ENCODE results near the gene KIF22.

Gene KIF22

GRCh38 chr16:29841631-29842030 is 51.1 kb downstream of the KIF22 start:
- TF ChIP-seq, protein P1, sequence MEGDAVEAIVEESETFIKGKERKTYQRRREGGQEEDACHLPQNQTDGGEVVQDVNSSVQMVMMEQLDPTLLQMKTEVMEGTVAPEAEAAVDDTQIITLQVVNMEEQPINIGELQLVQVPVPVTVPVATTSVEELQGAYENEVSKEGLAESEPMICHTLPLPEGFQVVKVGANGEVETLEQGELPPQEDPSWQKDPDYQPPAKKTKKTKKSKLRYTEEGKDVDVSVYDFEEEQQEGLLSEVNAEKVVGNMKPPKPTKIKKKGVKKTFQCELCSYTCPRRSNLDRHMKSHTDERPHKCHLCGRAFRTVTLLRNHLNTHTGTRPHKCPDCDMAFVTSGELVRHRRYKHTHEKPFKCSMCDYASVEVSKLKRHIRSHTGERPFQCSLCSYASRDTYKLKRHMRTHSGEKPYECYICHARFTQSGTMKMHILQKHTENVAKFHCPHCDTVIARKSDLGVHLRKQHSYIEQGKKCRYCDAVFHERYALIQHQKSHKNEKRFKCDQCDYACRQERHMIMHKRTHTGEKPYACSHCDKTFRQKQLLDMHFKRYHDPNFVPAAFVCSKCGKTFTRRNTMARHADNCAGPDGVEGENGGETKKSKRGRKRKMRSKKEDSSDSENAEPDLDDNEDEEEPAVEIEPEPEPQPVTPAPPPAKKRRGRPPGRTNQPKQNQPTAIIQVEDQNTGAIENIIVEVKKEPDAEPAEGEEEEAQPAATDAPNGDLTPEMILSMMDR (IDR thresholded peaks at IDR 0.05; ENCODE audit: low read depth, low read length) = no peak
- Histone ChIP-seq H3K36me3 (no peaks in the 10 kb centered on the region), H3K4me3 (ENCODE audit: low read depth, low read length) (no peak overlapping the region), H3K27me3 (ENCODE audit: insufficient read depth, low read depth, severe bottlenecking) (no peaks in the 10 kb centered on the region), H3K27ac (no peak overlapping the region), H3K9me3 (ENCODE audit: severe bottlenecking) (no peaks in the 10 kb centered on the region)
- DNase-seq = no peak

- no peak overlapping the region for H3K27ac ChIP-seq
- no peak for DNase-seq
- H3K36me3 ChIP-seq = no peaks in the 10 kb centered on the region
- H3K4me3 ChIP-seq (ENCODE audit: low read depth, low read length) = no peak overlapping the region
- no peaks in the 10 kb centered on the region for H3K27me3 ChIP-seq (ENCODE audit: insufficient read depth, low read depth, severe bottlenecking)
- TF ChIP-seq, protein P1 (IDR thresholded peaks at IDR 0.05; ENCODE audit: low read depth, low read length) = peak; percentile 29; the same call in 1 of the 2 replicates
- no peaks in the 10 kb centered on the region for H3K9me3 ChIP-seq (ENCODE audit: severe bottlenecking)
These were observed 52.3 kb downstream of the KIF22 start for GRCh38 chr16:29842732-29843346.

- DNase-seq = no peak
- no peak overlapping the region for H3K27ac ChIP-seq
- H3K4me3 ChIP-seq (ENCODE audit: low read depth, low read length) = no peak overlapping the region
- TF ChIP-seq, protein P1 (IDR thresholded peaks at IDR 0.05; ENCODE audit: low read depth, low read length) = no peak
- no peaks in the 10 kb centered on the region for H3K27me3 ChIP-seq (ENCODE audit: insufficient read depth, low read depth, severe bottlenecking)
- H3K36me3 ChIP-seq = no peaks in the 10 kb centered on the region
- H3K9me3 ChIP-seq (ENCODE audit: severe bottlenecking) = no peaks in the 10 kb centered on the region
These were observed 53.4 kb downstream of the KIF22 start for GRCh38 chr16:29843931-29844330.

DNA sequence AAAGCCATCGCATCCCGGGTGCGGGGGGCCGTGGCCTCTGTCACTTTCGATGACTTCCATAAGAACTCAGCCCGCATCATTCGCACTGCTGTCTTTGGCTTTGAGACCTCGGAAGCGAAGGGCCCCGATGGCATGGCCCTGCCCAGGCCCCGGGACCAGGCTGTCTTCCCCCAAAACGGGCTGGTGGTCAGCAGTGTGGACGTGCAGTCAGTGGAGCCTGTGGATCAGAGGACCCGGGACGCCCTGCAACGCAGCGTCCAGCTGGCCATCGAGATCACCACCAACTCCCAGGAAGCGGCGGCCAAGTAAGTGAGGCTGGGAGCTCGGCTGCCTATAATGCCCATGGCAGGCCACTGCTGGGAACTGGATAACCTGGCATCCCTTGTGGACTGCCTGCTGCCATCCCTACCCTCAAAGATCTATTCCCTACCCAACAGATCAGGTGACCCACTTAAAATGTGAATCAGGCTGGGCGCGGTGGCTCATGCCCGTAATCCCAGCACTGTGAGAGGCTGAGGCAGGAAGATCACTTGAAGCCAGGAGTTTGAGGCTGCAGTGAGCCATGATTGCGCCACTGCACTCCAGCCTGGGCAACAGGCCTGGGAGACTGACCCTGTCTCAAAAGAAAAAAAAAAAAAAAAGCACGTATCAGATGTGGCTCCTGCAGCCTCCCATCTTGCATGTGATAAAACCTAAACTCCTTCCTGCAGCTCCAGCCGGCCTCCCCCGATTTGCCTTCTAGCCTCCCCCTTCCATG is 54.2 kb downstream of the KIF22 start:
- Histone ChIP-seq H3K36me3 (no peaks in the 10 kb centered on the region), H3K27me3 (ENCODE audit: insufficient read depth, low read depth, severe bottlenecking) (no peaks in the 10 kb centered on the region), H3K9me3 (ENCODE audit: severe bottlenecking) (no peaks in the 10 kb centered on the region), H3K27ac (no peak overlapping the region), H3K4me3 (ENCODE audit: low read depth, low read length) (no peak overlapping the region)
- no peak for DNase-seq
- TF ChIP-seq, protein P1 (IDR thresholded peaks at IDR 0.05; ENCODE audit: low read depth, low read length) = no peak

GRCh38 chr16:29845656-29846055 is 55.1 kb downstream of the KIF22 start:
- Histone ChIP-seq H3K4me3 (ENCODE audit: low read depth, low read length) (no peak overlapping the region), H3K9me3 (ENCODE audit: severe bottlenecking) (no peaks in the 10 kb centered on the region), H3K27me3 (ENCODE audit: insufficient read depth, low read depth, severe bottlenecking) (no peaks in the 10 kb centered on the region), H3K36me3 (no peaks in the 10 kb centered on the region), H3K27ac (no peak overlapping the region)
- DNase-seq = no peak
- TF ChIP-seq, protein P1 (IDR thresholded peaks at IDR 0.05; ENCODE audit: low read depth, low read length) = no peak
